SK-N-SH (cell line): ENCODE data around the gene ZNHIT3. TPM values are rescaled to one million over a fixed set of nuclear protein-coding genes. Genes with fewer than 3 reads are reported as not detected.

ENCODE experiments used
- CTCF ChIA-PET: fragments of 300-600, 350-600 bp; formaldehyde crosslinking; extraction: SDS; loops from one replicate; lab custom pipeline; 2021; lab: Yijun Ruan, JAX
- POLR2A ChIA-PET: fragments of 350-600 bp; sonication (Branson Sonifier 250); formaldehyde crosslinking; extraction: SDS; loops from one replicate; lab custom pipeline; 2020; ENCODE audit warnings: antibody characterized with exemption, inconsistent platforms; lab: Yijun Ruan, JAX
- DNase-seq: peaks from one replicate; pipeline ENCODE4 v3.0.0; 2012
- H2AFZ ChIP-seq: fragments of 200-600 bp; sonication (generic); 2 replicates; pipeline ENCODE4 v1.8.1; 2016; ENCODE audit warnings: antibody characterized with exemption, mild to moderate bottlenecking, low read depth
- H3F3A ChIP-seq: fragments of 200-600 bp; sonication (generic); replicated peaks from 2 replicates; pipeline ENCODE3; 2016; ENCODE audit warnings: antibody characterized with exemption, mild to moderate bottlenecking; ENCODE audit not compliant: insufficient read depth
- H3K27ac ChIP-seq, 2 experiments: fragments of 200-500 bp in 1 of 2; fragments of 200-600 bp in 1 of 2; sonication (Bioruptor generic) in 1 of 2; sonication (generic), shearing (Covaris generic) in 1 of 2; 2 replicates each; pipeline versions ENCODE4 v1.5.1 to v1.6.1; 2014 to 2016; ENCODE audit warnings: low read depth in 2 of 2, inconsistent platforms in 1 of 2, low read length in 1 of 2, mild to moderate bottlenecking in 1 of 2, mixed read lengths in 1 of 2
- H3K27me3 ChIP-seq: fragments of 200-600 bp; sonication (generic), shearing (Covaris generic); 2 replicates; pipeline ENCODE4 v1.6.1; 2016; ENCODE audit warnings: mixed run types; ENCODE audit not compliant: insufficient read depth
- H3K36me3 ChIP-seq, 2 experiments: fragments of 200-500 bp in 1 of 2; fragments of 200-600 bp in 1 of 2; sonication (Bioruptor generic) in 1 of 2; sonication (generic) in 1 of 2; replicated peaks in 1 of 2; 2 replicates each; pipeline versions ENCODE3 to v1.5.1; 2014 to 2016; ENCODE audit warnings: low read length in 1 of 2, mild to moderate bottlenecking in 1 of 2; ENCODE audit not compliant: insufficient read depth in 2 of 2, control insufficient read depth in 1 of 2
- H3K4me1 ChIP-seq, 2 experiments: fragments of 200-500 bp in 1 of 2; fragments of 200-600 bp in 1 of 2; sonication (Bioruptor generic) in 1 of 2; sonication (generic), shearing (Covaris generic) in 1 of 2; 2 replicates each; pipeline versions ENCODE4 v1.5.1 to v1.6.1; 2014 to 2016; ENCODE audit warnings: low read depth in 1 of 2, low read length in 1 of 2, mixed run types in 1 of 2; ENCODE audit not compliant: insufficient read depth in 2 of 2, control insufficient read depth in 1 of 2
- H3K4me2 ChIP-seq: fragments of 200-600 bp; sonication (generic), shearing (Covaris generic); 2 replicates; pipeline ENCODE4 v1.6.1; 2017; ENCODE audit warnings: mixed run types
- H3K4me3 ChIP-seq, 2 experiments: fragments of 200-500 bp in 1 of 2; fragments of 200-600 bp in 1 of 2; sonication (Bioruptor generic) in 1 of 2; sonication (generic), shearing (Covaris generic) in 1 of 2; 2 replicates each; pipeline versions ENCODE4 v1.5.1 to v1.8.1; 2014 to 2016; ENCODE audit warnings: low read depth in 2 of 2, inconsistent platforms in 1 of 2, low read length in 1 of 2, mild to moderate bottlenecking in 1 of 2, mixed read lengths in 1 of 2, moderate library complexity in 1 of 2
- H3K79me2 ChIP-seq: fragments of 200-600 bp; sonication (generic); 2 replicates; pipeline ENCODE4 v1.8.1; 2017; ENCODE audit warnings: mild to moderate bottlenecking; ENCODE audit not compliant: insufficient read depth
- H3K9ac ChIP-seq: fragments of 200-600 bp; sonication (generic); 2 replicates; pipeline ENCODE4 v1.6.1; 2017; ENCODE audit warnings: mixed run types
- H3K9me2 ChIP-seq: fragments of 200-600 bp; sonication (generic); 2 replicates; pipeline ENCODE4 v1.6.1; 2017; ENCODE audit warnings: mixed run types
- H3K9me3 ChIP-seq: fragments of 200-600 bp; sonication (generic); 2 replicates; pipeline ENCODE4 v1.6.1; 2017; ENCODE audit warnings: mixed run types, mild to moderate bottlenecking, moderate library complexity
- H4K20me1 ChIP-seq: fragments of 200-600 bp; sonication (generic); 2 replicates; pipeline ENCODE4 v1.6.1; 2017; ENCODE audit warnings: mild to moderate bottlenecking, mixed run types; ENCODE audit not compliant: insufficient read depth
- CHD2 ChIP-seq: fragments of 150-350 bp; IDR thresholded peaks from 2 replicates; pipeline ENCODE4 v1.6.1; 2018; ENCODE audit warnings: low read length; ENCODE audit not compliant: partially characterized antibody
- ELF1 ChIP-seq: IDR thresholded peaks from 2 replicates; pipeline ENCODE4 v1.4.0; 2012
- EP300 ChIP-seq, 2 experiments: IDR thresholded peaks; 2 replicates each; pipeline versions ENCODE4 v1.4.0 to v1.6.1; 2012; ENCODE audit warnings: borderline replicate concordance in 1 of 2, low read depth in 1 of 2, low read length in 1 of 2
- FOSL2 ChIP-seq: IDR thresholded peaks from 2 replicates; pipeline ENCODE4 v1.4.0; 2012; ENCODE audit warnings: low read depth, mild to moderate bottlenecking, moderate library complexity, borderline replicate concordance
- GABPA ChIP-seq: IDR thresholded peaks from 2 replicates; pipeline ENCODE4 v1.4.0; 2012; ENCODE audit warnings: low read depth, mild to moderate bottlenecking
- MAX ChIP-seq: IDR thresholded peaks from 2 replicates; pipeline ENCODE4 v1.4.0; 2012; ENCODE audit warnings: low read depth
- MEF2A ChIP-seq: IDR thresholded peaks from 2 replicates; pipeline ENCODE4 v1.4.0; 2012; ENCODE audit warnings: low read depth, borderline replicate concordance
- NRF1 ChIP-seq: IDR thresholded peaks from 2 replicates; pipeline ENCODE4 v1.6.1; 2012; ENCODE audit warnings: low read depth, mild to moderate bottlenecking, low read length
- RAD21 ChIP-seq: IDR thresholded peaks from 2 replicates; pipeline ENCODE4 v1.6.1; 2012; ENCODE audit warnings: mild to moderate bottlenecking, low read length
- RCOR1 ChIP-seq: fragments of 150-350 bp; IDR thresholded peaks from 2 replicates; pipeline ENCODE4 v1.6.1; 2017; ENCODE audit warnings: antibody characterized with exemption, low read length
- REST ChIP-seq: IDR thresholded peaks from 2 replicates; pipeline ENCODE4 v1.6.1; 2012; ENCODE audit warnings: mild to moderate bottlenecking, low read depth, low read length, moderate library complexity
- RFX5 ChIP-seq: IDR thresholded peaks from 2 replicates; pipeline ENCODE4 v1.6.1; 2012; ENCODE audit warnings: mild to moderate bottlenecking, improper control_type of control experiment, low read length
- SMC3 ChIP-seq: IDR thresholded peaks from 2 replicates; pipeline ENCODE4 v1.6.1; 2012; ENCODE audit warnings: low read depth, low read length, improper control_type of control experiment
- TCF12 ChIP-seq: IDR thresholded peaks from 2 replicates; pipeline ENCODE4 v1.4.0; 2012
- USF1 ChIP-seq: IDR thresholded peaks from 2 replicates; pipeline ENCODE4 v1.4.0; 2012; ENCODE audit warnings: low read depth, borderline replicate concordance
- USF2 ChIP-seq: fragments of 150-350 bp; IDR thresholded peaks from 2 replicates; pipeline ENCODE4 v1.6.1; 2017; ENCODE audit warnings: antibody characterized with exemption, low read length, low read depth, borderline replicate concordance
- YY1 ChIP-seq: IDR thresholded peaks from 2 replicates; pipeline ENCODE4 v1.4.0; 2012; ENCODE audit warnings: low read depth, mild to moderate bottlenecking
- WGBS: methylation state at CpG from one replicate; pipeline ENCODE4 v1.1.6; 2017; ENCODE audit warnings: low lambda C conversion rate; 5-methylcytosine and 5-hydroxymethylcytosine counted together
- polyA plus RNA-seq, 3 experiments: library from polyadenylated mRNA; depleted of rRNA; stranded (reverse); fragments of >200 nt; gene quantifications; 2 replicates each; pipeline ENCODE4 v1.2.3, GENCODE V29; 2012

The ZNHIT3 gene
- polyA plus RNA-seq, 1 of the 3 experiments (the other 2 are of a cell fraction): 59.9 TPM

GRCh38 chr17:36504156-36504545, 17.7 kb downstream of the ZNHIT3 start:
- peaks cover 0 to 5% of the 10 kb centered on the region in 2 experiments; a peak in 1 of 4 replicates for H3K4me1 ChIP-seq
- 100% methylated on average over 2 of the region's 5 CpGs for WGBS
- H3K9me2 ChIP-seq: no peaks in the 10 kb centered on the region
- no peaks in the 10 kb centered on the region for H3K27me3 ChIP-seq
- POLR2A ChIA-PET: no interaction called here
- H3F3A ChIP-seq: no peaks in the 10 kb centered on the region
- H3K27ac ChIP-seq: no peak overlapping the region
- no peak for DNase-seq
- H3K4me3 ChIP-seq: no peak overlapping the region
- H3K9ac ChIP-seq: no peak overlapping the region
- H3K36me3 ChIP-seq: peaks cover 17 to 40% of the 10 kb centered on the region in 2 experiments
- CTCF ChIA-PET: no interaction called here
- no peak overlapping the region for H3K4me2 ChIP-seq
- H2AFZ ChIP-seq: no peak overlapping the region
- no peaks in the 10 kb centered on the region for H4K20me1 ChIP-seq
- TF ChIP-seq GABPA (no peak), CHD2 (no peak), REST (no peak), YY1 (no peak), TCF12 (no peak), MAX (no peak), RCOR1 (no peak), USF1 (no peak), SMC3 (no peak)
- no peaks in the 10 kb centered on the region for H3K9me3 ChIP-seq
- no peaks in the 10 kb centered on the region for H3K79me2 ChIP-seq

- no peaks in the 10 kb centered on the region for H3K9me2 ChIP-seq
- H3K27ac ChIP-seq: no peak overlapping the region
- H3K9ac ChIP-seq: no peak overlapping the region
- H3K4me1 ChIP-seq: no peaks in the 10 kb centered on the region; a peak in 1 of 4 replicates
- no peaks in the 10 kb centered on the region for H3K27me3 ChIP-seq
- WGBS: 78% methylated on average over 5 of the region's 8 CpGs
- no peak for DNase-seq
- no peaks in the 10 kb centered on the region for H4K20me1 ChIP-seq
- no peak overlapping the region for H2AFZ ChIP-seq
- H3K4me3 ChIP-seq: no peak overlapping the region
- no peaks in the 10 kb centered on the region for H3K9me3 ChIP-seq
- no peaks in the 10 kb centered on the region for H3K79me2 ChIP-seq
- ChIA-PET CTCF (no interaction called here), POLR2A (no interaction called here)
- no peak overlapping the region for H3K4me2 ChIP-seq
- H3F3A ChIP-seq: no peaks in the 10 kb centered on the region
- peaks cover 14 to 50% of the 10 kb centered on the region in 2 experiments for H3K36me3 ChIP-seq
- no peak for TF ChIP-seq REST
- TF ChIP-seq FOSL2: no peak
- no peak for TF ChIP-seq ELF1
- TF ChIP-seq NRF1: no peak
- no peak for TF ChIP-seq SMC3
- no peak for TF ChIP-seq RAD21
- no peak for TF ChIP-seq MEF2A
- no peak for TF ChIP-seq USF2
- no peak for TF ChIP-seq MAX
- TF ChIP-seq RFX5: no peak
- TF ChIP-seq EP300 (IDR thresholded peaks at IDR 0.05; ENCODE audit: borderline replicate concordance in 1 of 2, low read depth in 1 of 2, low read length in 1 of 2): no peak
These were observed 18.7 kb downstream of the ZNHIT3 start for GRCh38 chr17:36505171-36505570.
